ENCODE data around the gene DLGAP3. TPM values are rescaled to one million over a fixed set of nuclear protein-coding genes. Genes with fewer than 3 reads are reported as not detected.
A peak's percentile ranks its signal among the peaks of the same experiment; 100 is the strongest.

DLGAP3 gene
- total and polyA plus RNA-seq, 8 donors: 0.15 to 0.29 (median 0.18) TPM; not detected in 3

GRCh38 chr1:34896612-34897011 is 32.8 kb downstream of the DLGAP3 start:
- Histone ChIP-seq H3K9me3 (peaks cover 0 to 20% (median 12%) of the 10 kb centered on the region in 4 donors), H3K27me3 (peaks cover 0 to 16% (median 0%) of the 10 kb centered on the region in 3 donors), H3K4me3 (no peak overlapping the region), H3K36me3 (no peaks in the 10 kb centered on the region), H3K27ac (no peak overlapping the region), H3K4me1 (no peaks in the 10 kb centered on the region)
- WGBS, 5 donors: 65 to 81% (median 75%) methylated on average over 1 of the region's 1 CpG
- TF ChIP-seq CTCF (IDR thresholded peaks at IDR 0.05): no peak
- TF ChIP-seq POLR2A (IDR thresholded peaks at IDR 0.05): no peak
- TF ChIP-seq POLR2AphosphoS5 (IDR thresholded peaks at IDR 0.05): no peak
- TF ChIP-seq EP300 (IDR thresholded peaks at IDR 0.05): no peak
- no peak for DNase-seq
- intact Hi-C loops (cut with DNase I; ENCODE audit: low total_unique reads): no loop called here

GRCh38 chr1:34889705-34890104 is 39.7 kb downstream of the DLGAP3 start:
- no peak for DNase-seq
- no peak overlapping the region for H3K4me3 ChIP-seq
- peaks cover 12 to 48% (median 18%) of the 10 kb centered on the region in 3 donors for H3K27me3 ChIP-seq
- no peak overlapping the region for H3K27ac ChIP-seq
- no peak for TF ChIP-seq POLR2AphosphoS5 (IDR thresholded peaks at IDR 0.05)
- TF ChIP-seq CTCF (IDR thresholded peaks at IDR 0.05): no peak
- no peak for TF ChIP-seq EP300 (IDR thresholded peaks at IDR 0.05)
- TF ChIP-seq POLR2A (IDR thresholded peaks at IDR 0.05): no peak
- peaks cover 0 to 15% (median 13%) of the 10 kb centered on the region in 4 donors for H3K4me1 ChIP-seq
- 25 to 45% (median 36%) methylated on average over 4 of the region's 4 CpGs for WGBS, 5 donors
- no peaks in the 10 kb centered on the region for H3K36me3 ChIP-seq
- intact Hi-C loops (cut with DNase I; ENCODE audit: low total_unique reads): no loop called here
- peaks cover 0 to 24% (median 15%) of the 10 kb centered on the region in 4 donors for H3K9me3 ChIP-seq

GRCh38 chr1:34887593-34887992 is 41.9 kb downstream of the DLGAP3 start:
- Histone ChIP-seq H3K27me3 (peaks cover 12 to 70% (median 35%) of the 10 kb centered on the region in 3 donors), H3K9me3 (peaks cover 0 to 14% (median 12%) of the 10 kb centered on the region in 4 donors), H3K4me3 (no peak overlapping the region), H3K27ac (no peak overlapping the region), H3K36me3 (no peaks in the 10 kb centered on the region), H3K4me1 (peaks cover 0 to 16% (median 13%) of the 10 kb centered on the region in 4 donors)
- WGBS, 5 donors: 89 to 97% (median 95%) methylated on average over 4 of the region's 4 CpGs
- no peak for TF ChIP-seq POLR2A (IDR thresholded peaks at IDR 0.05)
- TF ChIP-seq POLR2AphosphoS5 (IDR thresholded peaks at IDR 0.05): no peak
- no peak for TF ChIP-seq CTCF (IDR thresholded peaks at IDR 0.05)
- TF ChIP-seq EP300 (IDR thresholded peaks at IDR 0.05): no peak
- intact Hi-C loops (cut with DNase I; ENCODE audit: low total_unique reads): no loop called here
- no peak for DNase-seq

- DNase-seq: peak; percentile 57 to 78
- TF ChIP-seq POLR2A (IDR thresholded peaks at IDR 0.05) (no peak), CTCF (IDR thresholded peaks at IDR 0.05) (no peak), EP300 (IDR thresholded peaks at IDR 0.05) (no peak), POLR2AphosphoS5 (IDR thresholded peaks at IDR 0.05) (no peak)
- H3K27me3 ChIP-seq: peaks cover 12 to 77% (median 35%) of the 10 kb centered on the region in 3 donors
- H3K36me3 ChIP-seq: no peaks in the 10 kb centered on the region
- H3K4me3 ChIP-seq: peak overlapping the region; percentile 34 to 56 (median 41)
- no peak overlapping the region for H3K27ac ChIP-seq
- WGBS, 5 donors: 2 to 5% (median 3%) methylated on average over 13 to 80 of the region's 80 CpGs
- H3K4me1 ChIP-seq: peaks cover 0 to 16% (median 13%) of the 10 kb centered on the region in 4 donors
- peaks cover 0 to 7% (median 5%) of the 10 kb centered on the region in 4 donors for H3K9me3 ChIP-seq
- intact Hi-C loops (cut with DNase I; ENCODE audit: low total_unique reads): no loop called here
These were observed 43.8 kb downstream of the DLGAP3 start for GRCh38 chr1:34885405-34886247.

Measured in stomach (tissue), 9 donors.